Liver (tissue), 9 donors: ENCODE results near the gene MYOD1. TPM values are rescaled to one million over a fixed set of nuclear protein-coding genes. Genes with fewer than 3 reads are reported as not detected.

ENCODE experiments used
- DNase-seq: peaks from one replicate; pipeline ENCODE4 v3.0.0-alpha.2; 2017; ENCODE audit warnings: low spot score
- H3K27ac ChIP-seq, 2 donors: one replicate each; pipeline ENCODE4 v1.7.0; 2013; ENCODE audit warnings: inconsistent platforms in 2 of 2, low read length in 2 of 2, control low read depth in 1 of 2, low read depth in 1 of 2, mild to moderate bottlenecking in 1 of 2
- H3K27me3 ChIP-seq, 4 donors: one replicate each; pipeline versions ENCODE4 v1.6.1 to v1.7.0; 2013; ENCODE audit warnings: low read length in 3 of 4, inconsistent platforms in 1 of 4, mild to moderate bottlenecking in 1 of 4, moderate library complexity in 1 of 4; ENCODE audit not compliant: control insufficient read depth in 4 of 4, insufficient read depth in 4 of 4
- H3K36me3 ChIP-seq, 4 donors: one replicate each; pipeline versions ENCODE4 v1.6.1 to v1.7.0; 2013; ENCODE audit warnings: low read length in 3 of 4, mild to moderate bottlenecking in 3 of 4, low read depth in 1 of 4, moderate library complexity in 1 of 4; ENCODE audit not compliant: control insufficient read depth in 4 of 4, insufficient read depth in 3 of 4
- H3K4me1 ChIP-seq, 4 donors: one replicate each; pipeline versions ENCODE4 v1.6.1 to v1.7.0; 2013; ENCODE audit warnings: low read length in 3 of 4, mild to moderate bottlenecking in 3 of 4, moderate library complexity in 1 of 4; ENCODE audit not compliant: control insufficient read depth in 4 of 4, insufficient read depth in 4 of 4
- H3K4me3 ChIP-seq, 3 donors: one replicate each; pipeline versions ENCODE4 v1.6.1 to v1.7.0; 2013; ENCODE audit warnings: low read length in 3 of 3, control low read depth in 1 of 3, low read depth in 1 of 3, mild to moderate bottlenecking in 1 of 3
- H3K9ac ChIP-seq, 2 donors: one replicate each; pipeline ENCODE4 v1.7.0; 2013; ENCODE audit warnings: low read length in 2 of 2, mild to moderate bottlenecking in 2 of 2, moderate library complexity in 2 of 2, control low read depth in 1 of 2, low read depth in 1 of 2
- H3K9me3 ChIP-seq, 4 donors: one replicate each; pipeline versions ENCODE4 v1.6.1 to v1.7.0; 2013; ENCODE audit warnings: low read length in 3 of 4; ENCODE audit not compliant: control insufficient read depth in 4 of 4
- FOXA1 ChIP-seq: IDR thresholded peaks from 2 replicates; pipeline ENCODE4 v1.6.1; 2016; ENCODE audit warnings: antibody characterized with exemption
- GABPA ChIP-seq, 2 donors: IDR thresholded peaks in 1 of 2; conservative IDR thresholded peaks in 1 of 2; 2 replicates each; pipeline ENCODE4 v1.6.1; 2016; ENCODE audit warnings: antibody characterized with exemption in 2 of 2, mild to moderate bottlenecking in 1 of 2, moderate library complexity in 1 of 2
- HNF4A ChIP-seq, 2 donors: conservative IDR thresholded peaks; 2 replicates each; pipeline ENCODE4 v1.6.1; 2016; ENCODE audit warnings: antibody characterized with exemption in 2 of 2, mild to moderate bottlenecking in 2 of 2
- HNF4G ChIP-seq: IDR thresholded peaks from 2 replicates; pipeline ENCODE4 v1.6.1; 2016; ENCODE audit warnings: antibody characterized with exemption
- JUND ChIP-seq, 2 donors: IDR thresholded peaks; 2 replicates each; pipeline ENCODE4 v1.6.1; 2016; ENCODE audit warnings: antibody characterized with exemption in 2 of 2
- MAX ChIP-seq: IDR thresholded peaks from 2 replicates; pipeline ENCODE4 v1.6.1; 2016; ENCODE audit warnings: antibody characterized with exemption
- SP1 ChIP-seq: IDR thresholded peaks from 2 replicates; pipeline ENCODE4 v1.6.1; 2018; ENCODE audit warnings: antibody characterized with exemption, mild to moderate bottlenecking
- WGBS: extraction: QIAGEN DNeasy Blood & Tissue Kit; methylation state at CpG from one replicate; pipeline ENCODE4 v1.1.7; 2013; 5-methylcytosine and 5-hydroxymethylcytosine counted together
- polyA plus RNA-seq, 2 donors: library from polyadenylated mRNA; stranded (reverse) in 1 of 2; unstranded in 1 of 2; fragments of 200-250 nt in 1 of 2; fragments of >200 nt in 1 of 2; fragmentation: Nextera tagmentation in 1 of 2; extraction: Ambion mirVana in 1 of 2; gene quantifications; one replicate each; pipeline versions ENCODE4 v1.2.1 to v1.2.3, GENCODE V29; 2013 to 2015
- total RNA-seq, 2 donors: library from RNA; depleted of rRNA; stranded (reverse); fragments of >200 nt; gene quantifications; one replicate each; pipeline ENCODE4 v1.2.3, GENCODE V29; 2014
- donor health status: healthy.
- donor health status: healthy.
- donor health status: healthy.
- donor health status: healthy.
- donor health status: healthy.

Gene MYOD1
- total and polyA plus RNA-seq, 4 donors, result not detected

- DNase-seq, result no peak
- 12% methylated on average over 68 of the region's 68 CpGs for WGBS
Observed at GRCh38 chr11:17695454-17696441, 23.6 kb upstream of the MYOD1 start.

GRCh38 chr11:17696741-17697140 lies 22.6 kb upstream of the MYOD1 start:
- no peak overlapping the region for H3K27ac ChIP-seq
- TF ChIP-seq GABPA (IDR thresholded peaks at IDR 0.05 in 1 of 2, conservative IDR thresholded peaks at IDR 0.05 in 1 of 2) (no peak), SP1 (no peak), FOXA1 (no peak)
- no peaks in the 10 kb centered on the region for H3K9me3 ChIP-seq
- no peak overlapping the region for H3K4me3 ChIP-seq
- DNase-seq, result no peak
- 77% methylated on average over 5 of the region's 5 CpGs for WGBS
- H3K36me3 ChIP-seq, result no peaks in the 10 kb centered on the region
- peaks cover 0 to 2% (median 0%) of the 10 kb centered on the region in 4 donors for H3K4me1 ChIP-seq
- H3K27me3 ChIP-seq, result peaks cover 3 to 14% (median 5%) of the 10 kb centered on the region in 4 donors
- H3K9ac ChIP-seq, result no peak overlapping the region

More at GRCh38 chr11:17695454-17696441, 23.6 kb upstream of the MYOD1 start:
- no peak overlapping the region for H3K27ac ChIP-seq
- TF ChIP-seq HNF4A (conservative IDR thresholded peaks at IDR 0.05) (no peak), JUND (IDR thresholded peaks at IDR 0.05) (no peak)
- H3K4me1 ChIP-seq, result peaks cover 0 to 2% (median 0%) of the 10 kb centered on the region in 4 donors
- H3K9me3 ChIP-seq, result no peaks in the 10 kb centered on the region
- no peak overlapping the region for H3K9ac ChIP-seq
- H3K27me3 ChIP-seq, result peaks cover 3 to 14% (median 6%) of the 10 kb centered on the region in 4 donors
- H3K36me3 ChIP-seq, result no peaks in the 10 kb centered on the region
- H3K4me3 ChIP-seq, result no peak overlapping the region

GRCh38 chr11:17697175-17697949 lies 22.0 kb upstream of the MYOD1 start:
- Histone ChIP-seq H3K27me3 (peaks cover 3 to 14% (median 4%) of the 10 kb centered on the region in 4 donors), H3K4me3 (no peak overlapping the region), H3K27ac (no peak overlapping the region), H3K9ac (no peak overlapping the region), H3K4me1 (peaks cover 0 to 2% (median 0%) of the 10 kb centered on the region in 4 donors), H3K9me3 (no peaks in the 10 kb centered on the region), H3K36me3 (no peaks in the 10 kb centered on the region)
- no peak for DNase-seq
- no peak for TF ChIP-seq MAX
- 61% methylated on average over 6 of the region's 6 CpGs for WGBS

GRCh38 chr11:17699147-17700114 lies 19.9 kb upstream of the MYOD1 start:
- 89% methylated on average over 5 of the region's 5 CpGs for WGBS
- peaks cover 3 to 14% (median 4%) of the 10 kb centered on the region in 4 donors for H3K27me3 ChIP-seq
- H3K4me3 ChIP-seq, result no peak overlapping the region
- no peak overlapping the region for H3K27ac ChIP-seq
- no peak for TF ChIP-seq HNF4G
- TF ChIP-seq MAX, result no peak
- H3K4me1 ChIP-seq, result peaks cover 0 to 2% (median 0%) of the 10 kb centered on the region in 4 donors
- no peak for DNase-seq
- H3K9me3 ChIP-seq, result peaks cover 0 to 6% (median 0%) of the 10 kb centered on the region in 4 donors
- no peak overlapping the region for H3K9ac ChIP-seq
- H3K36me3 ChIP-seq, result no peaks in the 10 kb centered on the region
